MM.1S (cell line): ENCODE measurements around the gene MAPK9.

ENCODE experiments used
- EZH2 ChIP-seq: fragments of 300-600 bp; sonication (generic); optimal IDR thresholded peaks from 2 replicates; pipeline ENCODE3; 2017; ENCODE audit warnings: low read depth, mild to moderate bottlenecking, antibody characterized with exemption, low read length, mixed read lengths
- EZH2phosphoT487 ChIP-seq: fragments of 300-600 bp; sonication (generic); IDR thresholded peaks from 2 replicates; pipeline ENCODE4 v1.6.1; 2018; ENCODE audit warnings: antibody characterized with exemption, low read length
- TF ChIP-seq, protein P1 (sequence below): fragments of 300-600 bp; sonication (generic); IDR thresholded peaks from 2 replicates; pipeline ENCODE4 v1.5.1; 2016; ENCODE audit warnings: antibody characterized with exemption, low read length, mixed read lengths

GRCh38 chr5:180238631-180239030 is 53.3 kb downstream of the MAPK9 start:
- TF ChIP-seq, protein P1, sequence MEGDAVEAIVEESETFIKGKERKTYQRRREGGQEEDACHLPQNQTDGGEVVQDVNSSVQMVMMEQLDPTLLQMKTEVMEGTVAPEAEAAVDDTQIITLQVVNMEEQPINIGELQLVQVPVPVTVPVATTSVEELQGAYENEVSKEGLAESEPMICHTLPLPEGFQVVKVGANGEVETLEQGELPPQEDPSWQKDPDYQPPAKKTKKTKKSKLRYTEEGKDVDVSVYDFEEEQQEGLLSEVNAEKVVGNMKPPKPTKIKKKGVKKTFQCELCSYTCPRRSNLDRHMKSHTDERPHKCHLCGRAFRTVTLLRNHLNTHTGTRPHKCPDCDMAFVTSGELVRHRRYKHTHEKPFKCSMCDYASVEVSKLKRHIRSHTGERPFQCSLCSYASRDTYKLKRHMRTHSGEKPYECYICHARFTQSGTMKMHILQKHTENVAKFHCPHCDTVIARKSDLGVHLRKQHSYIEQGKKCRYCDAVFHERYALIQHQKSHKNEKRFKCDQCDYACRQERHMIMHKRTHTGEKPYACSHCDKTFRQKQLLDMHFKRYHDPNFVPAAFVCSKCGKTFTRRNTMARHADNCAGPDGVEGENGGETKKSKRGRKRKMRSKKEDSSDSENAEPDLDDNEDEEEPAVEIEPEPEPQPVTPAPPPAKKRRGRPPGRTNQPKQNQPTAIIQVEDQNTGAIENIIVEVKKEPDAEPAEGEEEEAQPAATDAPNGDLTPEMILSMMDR = no peak
- no peak for TF ChIP-seq EZH2
- TF ChIP-seq EZH2phosphoT487 = no peak
